GM12878 (cell line): ENCODE measurements around the gene CD300H. TPM values are rescaled to one million over a fixed set of nuclear protein-coding genes. Genes with fewer than 3 reads are reported as not detected.

Experiments
- ATAC-seq: fragments of 200-7000 bp; cut with Tn5 transposase; 3 replicates; pipeline ENCODE4 v1.9.1; 2020; ENCODE audit warnings: mild to moderate bottlenecking, moderate library complexity
- BruUV-seq: library from RNA; stranded (reverse); fragments of 400-500 nt; replicated peaks from 2 replicates; lab custom pipeline; 2021; lab: Mats Ljungman, UMichigan
- CTCF ChIA-PET: fragments of 300-600 bp; sonication (Branson Sonifier 250); formaldehyde crosslinking; extraction: SDS; loops from one replicate; lab custom pipeline; 2021; ENCODE audit warnings: inconsistent platforms; lab: Yijun Ruan, JAX
- POLR2A ChIA-PET: fragments of 350-600 bp; formaldehyde crosslinking; extraction: SDS; loops from one replicate; lab custom pipeline; 2021; ENCODE audit warnings: inconsistent platforms; lab: Charles Lee
- RAD21 ChIA-PET: fragments of 300-600 bp; sonication (Branson Sonifier 250); formaldehyde crosslinking; loops from one replicate; lab custom pipeline; 2023; ENCODE audit warnings: antibody characterized with exemption; ENCODE audit not compliant: unreplicated experiment; lab: Charles Lee
- SMC1A ChIA-PET: fragments of 300-600 bp; sonication (Branson Sonifier 250); formaldehyde crosslinking; loops from one replicate; lab custom pipeline; 2023; ENCODE audit not compliant: unreplicated experiment, uncharacterized antibody; lab: Charles Lee
- DNase-seq: peaks from one replicate; pipeline ENCODE4 v3.0.0-alpha.2; 2011; ENCODE audit warnings: low read depth, low spot score
- FAIRE-seq: peaks from 3 replicates; lab custom pipeline; 2011; peaks lifted over from hg19 to GRCh38; lab: Jason Lieb, UNC
- H2AFZ ChIP-seq: 2 replicates; pipeline ENCODE4 v1.6.0; 2011; ENCODE audit warnings: low read depth, low read length, control low read depth; ENCODE audit not compliant: control insufficient read depth
- H3K27ac ChIP-seq: 2 replicates; pipeline ENCODE4 v1.5.1; 2011; ENCODE audit warnings: control low read depth; ENCODE audit not compliant: control insufficient read depth, insufficient read depth
- H3K27me3 ChIP-seq, 2 experiments: replicated peaks in 1 of 2; 2 replicates each; pipeline versions ENCODE4 v1.6.0 to v1.6.1; 2011; ENCODE audit warnings: low read length in 1 of 2; ENCODE audit not compliant: control insufficient read depth in 2 of 2, insufficient read depth in 2 of 2
- H3K36me3 ChIP-seq, 2 experiments: 2 replicates each; pipeline ENCODE4 v1.5.1; 2011; ENCODE audit warnings: low read length in 1 of 2; ENCODE audit not compliant: control insufficient read depth in 2 of 2, insufficient read depth in 2 of 2
- H3K4me1 ChIP-seq: 2 replicates; pipeline ENCODE4 v1.6.1; 2011; ENCODE audit warnings: mild to moderate bottlenecking, low read length, moderate library complexity, mixed read lengths; ENCODE audit not compliant: control insufficient read depth, insufficient read depth
- H3K4me2 ChIP-seq: 2 replicates; pipeline ENCODE4 v1.6.0; 2011; ENCODE audit warnings: control low read depth; ENCODE audit not compliant: control insufficient read depth, insufficient read depth
- H3K4me3 ChIP-seq: fragments of 200-600 bp; sonication (generic); 2 replicates; pipeline ENCODE4 v1.5.1; 2016
- H3K79me2 ChIP-seq: 2 replicates; pipeline ENCODE4 v1.6.0; 2011; ENCODE audit warnings: low read length; ENCODE audit not compliant: control insufficient read depth, insufficient read depth
- H3K9ac ChIP-seq: 2 replicates; pipeline ENCODE4 v1.8.0; 2011; ENCODE audit warnings: low read length, control low read depth, mixed read lengths; ENCODE audit not compliant: control insufficient read depth, insufficient read depth
- H3K9me3 ChIP-seq: replicated peaks from 3 replicates; pipeline ENCODE4 v1.5.1; 2011; ENCODE audit warnings: mild to moderate bottlenecking, low read length; ENCODE audit not compliant: control insufficient read depth, insufficient read depth
- H4K20me1 ChIP-seq: 2 replicates; pipeline ENCODE4 v1.6.0; 2011; ENCODE audit not compliant: control insufficient read depth, insufficient read depth
- BACH1 ChIP-seq: fragments of 450-650 bp; IDR thresholded peaks from 2 replicates; pipeline ENCODE4 v1.6.1; 2017; ENCODE audit warnings: mild to moderate bottlenecking, borderline replicate concordance
- CBFB ChIP-seq: IDR thresholded peaks from 2 replicates; pipeline ENCODE4 v1.6.1; 2016; ENCODE audit warnings: antibody characterized with exemption, low read depth
- CTCF ChIP-seq, 3 experiments: IDR thresholded peaks in 2 of 3; conservative IDR thresholded peaks in 1 of 3; 2 replicates each; pipeline ENCODE4 v1.5.1; 2011; ENCODE audit warnings: low read depth in 3 of 3, low read length in 3 of 3, mild to moderate bottlenecking in 3 of 3, control low read depth in 2 of 3, moderate library complexity in 2 of 3, inconsistent platforms in 1 of 3, mixed read lengths in 1 of 3; ENCODE audit not compliant: control insufficient read depth in 2 of 3, insufficient read depth in 1 of 3; ENCODE audit errors: extremely low read depth in 1 of 3
- ETV6 ChIP-seq, 2 experiments: fragments of 450-650 bp in 1 of 2; IDR thresholded peaks in 1 of 2; conservative IDR thresholded peaks in 1 of 2; 2 replicates each; pipeline ENCODE4 v1.6.1; 2014; ENCODE audit warnings: antibody characterized with exemption in 1 of 2, borderline replicate concordance in 1 of 2, low read depth in 1 of 2, mild to moderate bottlenecking in 1 of 2, moderate library complexity in 1 of 2
- FOS ChIP-seq: IDR thresholded peaks from 3 replicates; pipeline ENCODE4 v1.6.1; 2011; ENCODE audit warnings: borderline replicate concordance; ENCODE audit not compliant: insufficient read length; ENCODE audit errors: extremely low read depth
- GATAD2B ChIP-seq: fragments of 450-650 bp; conservative IDR thresholded peaks from 2 replicates; pipeline ENCODE4 v1.6.1; 2017; ENCODE audit warnings: low read depth, mild to moderate bottlenecking, moderate library complexity
- HDAC6 ChIP-seq: fragments of 200-600 bp; sonication (generic); IDR thresholded peaks from one replicate; pipeline ENCODE4 v1.8.0; 2017; ENCODE audit warnings: antibody characterized with exemption; ENCODE audit not compliant: unreplicated experiment
- IKZF1 ChIP-seq: fragments of 450-650 bp; conservative IDR thresholded peaks from 2 replicates; pipeline ENCODE4 v1.6.1; 2017; ENCODE audit warnings: antibody characterized with exemption, mild to moderate bottlenecking
- KDM1A ChIP-seq: fragments of 200-600 bp; sonication (generic); IDR thresholded peaks from 2 replicates; pipeline ENCODE4 v1.6.1; 2016; ENCODE audit warnings: borderline replicate concordance
- MEF2B ChIP-seq: fragments of 450-650 bp; IDR thresholded peaks from 2 replicates; pipeline ENCODE4 v1.6.1; 2018; ENCODE audit warnings: mild to moderate bottlenecking, moderate library complexity; ENCODE audit not compliant: partially characterized antibody, poor library complexity, severe bottlenecking
- RB1 ChIP-seq: fragments of 450-650 bp; formaldehyde crosslinking; IDR thresholded peaks from 2 replicates; pipeline ENCODE4 v1.6.1; 2017; ENCODE audit warnings: mild to moderate bottlenecking, borderline replicate concordance
- RELA ChIP-seq: fragments of 450-650 bp; IDR thresholded peaks from 2 replicates; pipeline ENCODE4 v1.8.0; 2014; ENCODE audit warnings: borderline replicate concordance; ENCODE audit not compliant: partially characterized antibody
- RELB ChIP-seq: fragments of 450-650 bp; IDR thresholded peaks from 2 replicates; pipeline ENCODE4 v1.6.1; 2017; ENCODE audit warnings: low read depth, mild to moderate bottlenecking, moderate library complexity
- RUNX3 ChIP-seq: IDR thresholded peaks from 2 replicates; pipeline ENCODE4 v1.6.1; 2012; ENCODE audit warnings: low read length, inconsistent platforms
- SMARCA5 ChIP-seq: fragments of 450-650 bp; IDR thresholded peaks from 2 replicates; pipeline ENCODE4 v1.6.1; 2017; ENCODE audit warnings: mild to moderate bottlenecking
- SP1 ChIP-seq: IDR thresholded peaks from one replicate; pipeline ENCODE4 v1.6.1; 2011; ENCODE audit warnings: low read depth, low read length
- ZNF384 ChIP-seq: IDR thresholded peaks from 2 replicates; pipeline ENCODE4 v1.6.1; 2012; ENCODE audit warnings: low read depth, mild to moderate bottlenecking, low read length, improper control_type of control experiment, borderline replicate concordance
- WGBS: methylation state at CpG from one replicate; pipeline ENCODE4 v1.1.6; 2016; ENCODE audit warnings: low lambda C conversion rate; ENCODE audit not compliant: insufficient replicate concordance, insufficient coverage; ENCODE audit errors: missing lambda C conversion rate; 5-methylcytosine and 5-hydroxymethylcytosine counted together
- in situ Hi-C: fragments of 300-500 bp; cut with MboI; formaldehyde crosslinking; loops from 9 replicates; pipeline ENCODE4 v1.14.3; 2018; ENCODE audit warnings: mixed read lengths
- intact Hi-C: fragments of 100-400 bp; cut with micrococcal nuclease; formaldehyde crosslinking; loops from one replicate; pipeline ENCODE4 v1.14.2; 2022; ENCODE audit not compliant: unreplicated experiment
- polyA plus RNA-seq, 11 experiments: library from polyadenylated mRNA; depleted of rRNA in 4 of 11; unstranded in 6 of 11; stranded (reverse) in 5 of 11; fragments of >200 nt; fragmentation: Nextera tagmentation in 4 of 11; fragmentation: Illumina TruSeq in 1 of 11; extraction: Ambion mirVana in 4 of 11; extraction: Trizol in 1 of 11; gene quantifications; 1 replicate in 1 of 11; 2 replicates in 10 of 11; pipeline versions ENCODE4 v1.2.1 to v1.2.3, GENCODE V29; 2011 to 2016; ENCODE audit warnings: inconsistent platforms in 2 of 11, missing spikeins in 2 of 11, low read depth in 1 of 11
- total RNA-seq, 4 experiments: library from RNA; depleted of rRNA in 3 of 4; stranded (reverse); fragments of >200 nt in 3 of 4; fragmentation: Illumina TruSeq in 1 of 4; extraction: Trizol in 1 of 4; gene quantifications; 2 replicates each; pipeline versions ENCODE4 v1.2.1 to v1.2.3, GENCODE V29; 2013 to 2021

CD300H gene
- total and polyA plus RNA-seq, 10 of the 15 experiments (the other 5 are each of a cell fraction or from before 2014, with no cell fraction given): not detected

GRCh38 chr17:74521701-74522201 is 45.6 kb downstream of the CD300H start:
- Histone ChIP-seq H3K27me3 (no peaks in the 10 kb centered on the region; a peak in 1 of 4 replicates), H3K9me3 (no peaks in the 10 kb centered on the region; the same call in 2 of the 3 replicates), H3K4me3 (no peak overlapping the region), H3K27ac (no peak overlapping the region), H3K36me3 (no peaks in the 10 kb centered on the region), H3K79me2 (no peaks in the 10 kb centered on the region), H3K4me2 (no peak overlapping the region), H2AFZ (no peak overlapping the region), H4K20me1 (no peaks in the 10 kb centered on the region), H3K9ac (no peak overlapping the region), H3K4me1 (peaks cover 10% of the 10 kb centered on the region)
- ChIA-PET RAD21 (interaction anchor here (1.2 kb wide), 1 partner anchor 79 kb away, joined by 3 read pairs; no protein-coding TSS in a partner anchor), SMC1A (interaction anchor here (2.0 to 4.0 kb wide), 2 partner anchors 10 kb away, joined by 8 to 21 read pairs; partner anchors contain the start of gene CD300LB), CTCF (interaction anchor here (0.6 to 1.4 kb wide), 4 partner anchors 11 to 229 kb away, joined by 3 to 4 read pairs (median 3); partner anchors contain the start of gene GPR142), POLR2A (interaction anchor here (1.0 kb wide), 2 partner anchors 9 to 10 kb away, joined by 3 to 4 read pairs; no protein-coding TSS in a partner anchor)
- 2% methylated on average over 6 of the region's 9 CpGs for WGBS
- intact Hi-C loops: no loop called here
- in situ Hi-C loops: no loop called here
- DNase-seq: no peak
- peak; percentile 68 for ATAC-seq
- BruUV-seq: no TSS peak
- FAIRE-seq: no peak
- TF ChIP-seq GATAD2B (peak; percentile 39; the same call in 1 of the 2 replicates), FOS (no peak), SP1 (peak; percentile 22), RELB (0 out of 2 replicates have a peak, but pooled peaks have one; percentile 23), IKZF1 (peak; percentile 72), ETV6 (conservative IDR thresholded peaks at IDR 0.05 in 1 of 2, IDR thresholded peaks at IDR 0.05 in 1 of 2; ENCODE audit: borderline replicate concordance in 1 of 2, low read depth in 1 of 2) (no peak), SMARCA5 (no peak), CTCF (IDR thresholded peaks at IDR 0.05 in 2 of 3, conservative IDR thresholded peaks at IDR 0.05 in 1 of 3; ENCODE audit: control insufficient read depth in 2 of 3, extremely low read depth in 1 of 3, insufficient read depth in 1 of 3, low read depth in 3 of 3, low read length in 3 of 3) (no peak), RB1 (no peak), HDAC6 (no peak), KDM1A (no peak), CBFB (no peak), BACH1 (no peak), RELA (no peak), RUNX3 (peak; percentile 83), ZNF384 (no peak), MEF2B (peak; percentile 42)
